DMS53 (cell line): Measurements from ENCODE around the gene NEO1.

Experiments used
- DNase-seq: peaks from one replicate; lab custom pipeline; 2025; lab: John Stamatoyannopoulos, UW

NEO1 gene

DNA sequence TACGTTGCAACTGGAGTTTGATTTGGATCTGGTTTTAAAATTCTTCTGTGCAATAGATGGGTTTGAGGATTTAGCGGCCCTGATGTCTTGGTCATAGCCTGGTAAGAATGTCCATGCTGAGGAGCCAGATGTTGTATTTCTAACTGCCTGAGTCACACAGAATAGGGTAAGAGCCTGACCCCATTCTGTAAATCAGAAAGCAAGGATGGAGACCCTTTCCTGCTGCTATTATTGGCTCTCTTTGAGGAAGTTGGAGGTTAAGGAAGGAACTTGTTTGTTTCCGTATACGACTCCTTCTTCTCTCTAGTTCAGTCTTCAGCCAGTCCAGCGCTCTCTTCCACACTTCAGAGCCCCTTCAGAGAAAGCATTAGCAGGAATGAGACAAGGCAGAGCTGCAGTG, 251.4 kb downstream of the NEO1 start:
- no peak for DNase-seq

- DNase-seq = peak; percentile 82
These were observed 253.3 kb downstream of the NEO1 start for GRCh38 chr15:73305331-73306211.

DNA sequence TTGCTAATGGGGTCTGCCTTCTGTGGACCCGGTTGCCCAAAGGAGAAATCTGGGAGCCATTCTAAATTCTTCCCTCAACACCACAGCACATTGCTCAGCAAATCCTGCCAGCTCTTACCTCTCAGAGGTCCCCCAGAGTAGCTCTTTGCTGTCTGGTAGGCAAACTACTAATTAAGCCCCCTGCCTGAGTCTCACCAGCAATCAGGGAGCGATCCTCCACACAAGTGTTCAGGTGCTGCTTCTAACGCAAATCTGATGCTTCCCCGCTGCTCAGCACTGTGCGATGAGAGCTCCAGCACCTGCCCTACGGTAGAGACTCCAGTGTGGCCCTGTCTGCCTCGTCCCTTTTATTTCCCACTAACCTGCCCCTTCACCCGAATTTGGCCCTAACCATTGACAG, 256.0 kb downstream of the NEO1 start:
- no peak for DNase-seq

GRCh38 chr15:73313861-73314260, 261.6 kb downstream of the NEO1 start:
- DNase-seq = no peak

DNA sequence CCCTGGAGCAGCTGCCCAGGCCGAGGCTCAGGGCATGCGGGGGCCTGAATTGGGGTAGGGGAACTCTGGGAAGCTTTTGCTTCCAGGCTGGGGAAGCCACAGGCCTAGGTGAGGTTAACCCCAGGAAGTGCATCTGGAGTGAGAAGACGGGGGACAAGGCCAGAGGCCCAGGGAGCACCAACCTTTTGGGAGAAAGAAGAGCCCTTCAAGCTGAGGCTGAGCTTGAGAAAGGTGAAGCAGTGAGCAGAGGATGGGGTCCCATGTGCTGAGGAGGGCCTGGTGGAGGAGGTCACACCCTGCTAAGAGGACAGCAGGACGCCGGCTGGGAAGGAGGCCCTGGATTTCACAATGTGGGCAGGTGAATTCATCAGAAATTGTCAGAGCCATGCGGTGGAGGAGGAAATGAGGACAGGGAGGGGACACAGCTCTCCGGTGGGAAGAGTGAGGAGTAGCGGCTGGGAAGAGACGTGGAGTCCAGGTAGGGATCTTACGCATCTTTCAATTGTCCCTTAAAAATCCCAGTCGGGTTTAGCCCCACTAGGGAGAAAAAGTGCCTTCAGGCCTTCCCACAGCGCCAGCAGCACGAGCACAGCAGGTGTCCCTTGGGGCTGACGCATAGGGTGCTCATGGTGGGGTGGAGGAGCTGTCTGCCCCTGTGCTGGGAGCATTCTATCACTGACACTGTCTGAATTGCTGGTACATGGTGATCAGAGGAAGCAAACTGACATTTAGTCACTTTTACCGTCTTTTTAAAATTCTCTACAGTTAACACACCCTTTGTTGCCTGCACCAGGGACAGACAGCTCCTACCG, 265.6 kb downstream of the NEO1 start:
- DNase-seq = no peak

DNA sequence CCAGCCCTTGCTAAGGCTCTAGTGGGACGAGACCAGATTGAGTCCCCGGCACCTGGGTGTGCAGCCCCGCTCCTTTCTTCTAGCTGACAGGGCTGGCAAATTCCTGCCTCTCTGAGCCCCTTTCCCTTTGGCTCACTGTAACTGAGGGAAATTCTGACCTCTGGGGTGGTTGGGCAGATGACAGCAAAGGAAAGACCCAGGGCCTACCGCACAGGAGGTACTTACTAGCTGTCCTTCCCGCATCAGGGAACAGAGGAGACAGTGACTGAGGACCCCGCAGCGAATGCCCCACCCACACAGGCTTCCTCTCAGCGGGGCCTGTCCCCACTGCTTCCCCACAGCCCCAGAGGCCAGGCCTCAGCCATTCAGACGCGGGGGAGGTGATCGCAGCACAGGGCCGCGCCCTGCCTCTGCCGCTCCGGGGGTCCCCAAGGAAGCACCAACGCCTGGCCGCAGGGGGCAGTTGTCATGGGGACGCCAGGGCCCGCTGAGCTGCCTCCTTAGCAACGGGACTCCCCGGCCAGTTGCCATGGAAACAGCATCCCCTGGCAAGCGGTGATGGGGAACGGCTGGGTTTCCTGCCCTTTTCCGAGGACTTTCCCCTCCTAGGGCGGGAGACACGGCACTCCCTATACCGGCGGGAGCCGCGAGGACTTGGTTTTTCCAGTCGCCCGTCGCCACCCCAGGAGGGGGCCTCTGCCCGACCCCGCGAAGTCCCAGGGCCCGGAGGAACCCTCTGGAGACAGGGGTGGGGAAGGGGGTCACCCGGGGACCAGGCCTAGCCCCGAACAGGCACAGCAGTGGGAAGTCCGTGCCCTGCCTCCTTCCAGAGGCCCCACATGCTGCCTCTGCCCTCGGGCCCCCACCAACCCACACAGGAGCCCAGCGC, 266.4 kb downstream of the NEO1 start:
- DNase-seq = peak; percentile 31

DNA sequence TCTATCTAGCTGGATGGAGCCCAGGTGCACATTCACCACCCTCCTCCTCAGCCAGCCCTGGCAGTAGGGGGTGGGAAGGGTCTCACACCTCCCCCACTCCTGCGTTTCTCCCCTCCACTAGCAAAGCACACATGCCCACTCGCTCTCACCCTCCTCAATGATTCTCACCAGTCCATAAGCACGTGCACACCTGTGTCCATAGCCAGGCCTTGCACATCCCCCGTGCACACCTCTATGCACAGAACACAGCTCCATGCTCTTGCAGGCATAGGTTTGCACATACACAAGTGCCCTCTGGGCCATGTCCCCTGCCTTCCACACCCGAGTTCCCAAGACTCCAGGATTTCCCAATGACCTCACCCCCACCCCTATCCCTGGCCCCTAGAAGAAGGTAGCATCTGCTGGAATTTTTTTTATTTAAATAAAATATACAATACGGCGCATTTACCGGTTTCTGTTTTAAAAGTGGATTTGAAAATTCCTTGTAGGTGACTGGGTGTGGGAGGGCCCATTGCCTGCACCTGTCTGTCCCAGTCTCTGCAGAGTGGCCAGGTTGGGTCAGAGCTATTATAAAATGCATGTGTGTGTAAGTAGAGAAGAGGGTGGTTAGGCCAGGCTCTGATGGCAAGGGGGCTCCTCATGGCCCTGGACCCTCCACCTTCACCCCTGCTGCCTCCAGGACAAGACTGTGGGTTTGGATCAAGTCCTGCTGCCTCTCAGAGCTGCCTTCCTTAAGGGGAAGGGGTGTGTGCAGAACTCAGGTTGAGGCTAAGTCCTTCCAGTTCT, 267.4 kb downstream of the NEO1 start:
- no peak for DNase-seq

- no peak for DNase-seq
These were observed 268.4 kb downstream of the NEO1 start for GRCh38 chr15:73320619-73321180.

DNA sequence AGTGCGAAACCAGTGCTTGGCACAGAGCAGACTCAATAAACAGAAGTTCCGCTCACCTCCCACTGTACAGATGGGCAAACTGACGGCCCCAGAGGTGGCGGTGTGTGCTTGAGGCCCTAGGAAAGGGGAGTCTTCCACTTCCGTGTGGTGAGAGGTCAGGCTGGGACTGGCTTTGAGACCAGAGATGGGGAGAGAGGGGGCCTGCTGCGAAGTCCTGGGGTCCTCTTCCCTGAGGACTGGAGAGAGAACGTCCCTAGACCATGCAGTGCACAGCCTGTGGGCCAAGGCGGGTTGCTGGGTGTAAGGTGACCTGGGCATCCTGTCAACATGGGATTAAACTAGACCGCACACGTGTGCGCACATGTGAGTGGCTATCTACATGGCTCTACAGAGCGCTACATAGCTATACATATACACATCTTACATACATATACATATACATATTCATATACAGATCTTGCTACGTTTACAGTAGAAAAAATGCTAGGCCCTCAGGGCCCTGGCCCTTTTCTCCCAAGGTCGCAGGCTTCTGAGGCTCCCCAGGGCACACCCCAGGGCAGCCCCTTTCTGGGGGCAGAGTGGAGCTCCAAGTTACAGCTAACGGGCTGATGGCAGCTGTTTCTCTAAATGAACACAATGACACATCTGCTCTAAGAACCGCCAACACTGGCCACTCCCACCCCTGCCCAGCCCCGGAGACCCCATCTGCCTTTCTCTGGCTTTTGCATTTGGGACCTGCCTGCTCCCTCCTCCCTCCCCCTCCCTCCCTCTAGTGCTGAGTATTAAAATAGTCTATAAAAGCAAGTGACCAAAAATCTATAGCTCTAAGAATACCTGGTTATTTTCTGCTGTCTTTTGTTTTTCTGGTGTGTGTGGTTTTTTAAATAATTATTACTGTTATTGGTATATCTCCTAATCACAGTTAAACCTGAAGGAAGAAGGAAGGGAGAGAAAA, 269.5 kb downstream of the NEO1 start:
- no peak for DNase-seq

- DNase-seq = no peak
These were observed 270.6 kb downstream of the NEO1 start for GRCh38 chr15:73322665-73323373.

- no peak for DNase-seq
These were observed 271.2 kb downstream of the NEO1 start for GRCh38 chr15:73323374-73323955.

GRCh38 chr15:73323956-73324355, 271.7 kb downstream of the NEO1 start:
- no peak for DNase-seq

- DNase-seq = no peak
These were observed 272.4 kb downstream of the NEO1 start for GRCh38 chr15:73324496-73325170.

GRCh38 chr15:73325191-73325861, 273.1 kb downstream of the NEO1 start:
- DNase-seq = peak; percentile 6

- DNase-seq = no peak
These were observed 273.9 kb downstream of the NEO1 start for GRCh38 chr15:73326157-73326556.

DNA sequence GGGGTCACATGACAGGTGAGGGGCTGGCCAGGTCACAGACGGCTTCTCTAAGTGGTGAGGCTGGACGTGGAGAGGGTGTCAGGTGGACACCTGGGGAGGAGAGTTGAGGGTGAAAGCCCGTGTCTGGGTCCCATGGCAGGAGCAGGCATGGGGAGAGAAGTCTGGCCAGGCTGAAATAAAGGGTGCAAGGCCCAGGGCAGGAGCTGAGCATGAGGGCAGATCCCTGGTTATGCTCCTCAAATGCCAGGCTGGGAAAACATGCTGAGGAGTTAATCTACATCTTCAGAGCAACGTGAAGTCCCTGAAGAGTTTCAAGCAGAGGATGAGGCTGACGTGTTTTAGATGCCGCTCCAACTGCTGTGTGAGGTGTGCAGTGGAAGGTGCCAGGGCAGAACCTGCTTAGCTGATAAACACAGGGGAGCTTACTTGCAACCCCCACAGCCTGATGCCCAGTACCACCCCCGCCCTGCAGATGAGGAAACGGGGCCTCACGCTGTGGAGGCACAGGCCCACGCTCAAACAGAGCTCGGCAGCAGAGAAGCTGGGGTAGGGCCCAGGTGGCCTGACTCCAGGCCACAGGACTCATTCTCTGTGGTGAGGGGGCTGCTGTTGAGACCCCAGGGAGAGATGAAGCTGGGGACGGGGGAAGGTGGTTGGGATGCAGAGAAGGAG, 276.0 kb downstream of the NEO1 start:
- DNase-seq = no peak

DNA sequence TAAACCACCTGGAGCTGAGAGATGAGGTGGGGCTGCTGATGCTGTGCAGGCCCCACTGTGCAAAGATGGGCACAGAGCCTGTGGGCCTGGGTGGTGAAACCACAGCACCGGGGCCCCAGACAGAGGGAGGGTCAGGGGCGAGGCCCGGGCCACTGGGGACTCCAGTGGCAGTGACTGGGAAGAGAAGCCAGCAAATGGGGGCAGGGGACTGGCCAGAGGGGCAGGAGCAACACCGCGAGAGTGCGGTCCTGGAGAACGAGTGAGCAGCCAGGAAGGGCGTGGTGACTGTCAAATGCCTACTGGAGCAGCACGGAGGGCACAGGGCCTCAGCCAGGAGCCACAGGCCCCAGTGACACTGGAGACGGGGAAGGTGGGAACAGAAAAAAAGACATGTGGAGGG, 276.7 kb downstream of the NEO1 start:
- DNase-seq = no peak
